Breast epithelium (tissue), 3 donors: ENCODE data around the gene FAM83C.

Experiments used
- POLR2A ChIP-seq: fragments of 450-650 bp; IDR thresholded peaks from one replicate; pipeline ENCODE4 v1.6.1; 2016; ENCODE audit warnings: antibody characterized with exemption, mild to moderate bottlenecking, moderate library complexity
- POLR2AphosphoS5 ChIP-seq, 3 donors: sonication (generic); formaldehyde crosslinking; IDR thresholded peaks; one replicate each; pipeline ENCODE4 v1.6.1; 2017; ENCODE audit warnings: antibody characterized with exemption in 3 of 3
- TF ChIP-seq, protein P1 (sequence below), 3 donors: fragments of 450-650 bp; IDR thresholded peaks; one replicate each; pipeline ENCODE4 v1.5.1; 2016 to 2017; ENCODE audit warnings: antibody characterized with exemption in 3 of 3, mild to moderate bottlenecking in 3 of 3, moderate library complexity in 3 of 3

DNA sequence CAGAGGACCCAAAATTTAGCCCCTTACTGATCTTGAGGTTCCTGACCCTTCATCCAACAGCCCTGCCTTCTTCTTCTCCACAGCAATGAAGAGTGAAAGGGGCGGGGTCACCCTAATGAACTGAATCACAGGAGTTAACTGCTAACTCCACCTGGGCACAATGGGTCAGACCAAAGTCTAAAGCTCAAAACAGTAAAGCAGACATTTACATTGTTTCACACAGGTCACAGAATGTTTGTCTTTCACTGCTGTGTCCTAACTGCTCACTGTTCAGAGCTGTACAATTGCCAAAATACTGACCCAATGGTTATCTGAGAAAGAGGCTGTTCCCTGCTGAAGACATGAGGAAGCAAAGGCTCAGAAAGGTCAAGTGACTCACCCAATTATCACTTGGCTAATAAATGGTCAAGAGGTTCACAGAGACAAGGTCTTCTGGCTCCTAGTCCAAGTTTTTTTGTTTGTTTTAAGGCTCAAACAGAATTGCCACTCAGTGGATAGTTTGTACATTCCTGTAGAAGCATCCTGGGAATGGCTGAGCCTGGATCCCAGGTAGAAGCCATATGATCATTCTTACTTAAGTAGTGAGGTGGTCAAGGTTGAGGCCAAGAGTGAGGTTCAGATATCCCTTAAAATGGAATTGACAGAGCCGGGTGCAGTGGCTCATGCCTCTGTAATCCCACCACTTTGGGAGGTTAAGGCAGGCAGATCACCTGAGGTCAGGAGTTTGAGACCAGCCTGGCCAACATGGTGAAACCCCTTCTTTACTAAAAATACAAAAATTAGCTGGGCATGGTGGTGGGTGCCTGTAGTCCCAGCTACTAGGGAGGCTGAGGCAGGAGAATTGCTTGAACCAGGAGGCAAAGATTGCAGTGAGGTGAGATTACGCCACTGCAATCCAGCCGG is 35.1 kb upstream of the FAM83C start:
- TF ChIP-seq, protein P1, sequence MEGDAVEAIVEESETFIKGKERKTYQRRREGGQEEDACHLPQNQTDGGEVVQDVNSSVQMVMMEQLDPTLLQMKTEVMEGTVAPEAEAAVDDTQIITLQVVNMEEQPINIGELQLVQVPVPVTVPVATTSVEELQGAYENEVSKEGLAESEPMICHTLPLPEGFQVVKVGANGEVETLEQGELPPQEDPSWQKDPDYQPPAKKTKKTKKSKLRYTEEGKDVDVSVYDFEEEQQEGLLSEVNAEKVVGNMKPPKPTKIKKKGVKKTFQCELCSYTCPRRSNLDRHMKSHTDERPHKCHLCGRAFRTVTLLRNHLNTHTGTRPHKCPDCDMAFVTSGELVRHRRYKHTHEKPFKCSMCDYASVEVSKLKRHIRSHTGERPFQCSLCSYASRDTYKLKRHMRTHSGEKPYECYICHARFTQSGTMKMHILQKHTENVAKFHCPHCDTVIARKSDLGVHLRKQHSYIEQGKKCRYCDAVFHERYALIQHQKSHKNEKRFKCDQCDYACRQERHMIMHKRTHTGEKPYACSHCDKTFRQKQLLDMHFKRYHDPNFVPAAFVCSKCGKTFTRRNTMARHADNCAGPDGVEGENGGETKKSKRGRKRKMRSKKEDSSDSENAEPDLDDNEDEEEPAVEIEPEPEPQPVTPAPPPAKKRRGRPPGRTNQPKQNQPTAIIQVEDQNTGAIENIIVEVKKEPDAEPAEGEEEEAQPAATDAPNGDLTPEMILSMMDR (IDR thresholded peaks at IDR 0.05) = no peak
- TF ChIP-seq POLR2AphosphoS5 (IDR thresholded peaks at IDR 0.05) (no peak), POLR2A (no peak)
